Activated CD8-positive, alpha-beta memory T cell treated with anti-CD3 and anti-CD28 coated beads, Interleukin-2, amount 10 ng/mL, durations not matched to agents 7 days and 5 days (primary cell): ENCODE results near the gene PLEKHA1. TPM values are rescaled to one million over a fixed set of nuclear protein-coding genes. Genes with fewer than 3 reads are reported as not detected.

ENCODE experiments used
- ATAC-seq: fragments of 150-1000 bp; cut with Tn5 transposase; one replicate; pipeline ENCODE4 v1.10.0; 2021; ENCODE audit warnings: moderate library complexity
- CTCF ChIA-PET: fragments of 350-600 bp; sonication (Branson Sonifier 250); formaldehyde crosslinking; loops from one replicate; lab custom pipeline; 2021; ENCODE audit warnings: antibody characterized with exemption; lab: Charles Lee
- DNase-seq: peaks from one replicate; pipeline ENCODE4 v3.0.0-alpha.2; 2020
- H3K27ac Mint-ChIP-seq: one replicate; pipeline ENCODE4 v1.8.0; 2021; ENCODE audit warnings: mild to moderate bottlenecking, mixed read lengths
- H3K27me3 Mint-ChIP-seq: one replicate; pipeline ENCODE4 v1.8.0; 2021; ENCODE audit warnings: mixed read lengths
- H3K36me3 Mint-ChIP-seq: one replicate; pipeline ENCODE4 v1.8.0; 2021; ENCODE audit warnings: mild to moderate bottlenecking, mixed read lengths
- H3K4me1 Mint-ChIP-seq: one replicate; pipeline ENCODE4 v1.8.0; 2021; ENCODE audit warnings: mixed read lengths
- H3K4me3 Mint-ChIP-seq: one replicate; pipeline ENCODE4 v1.8.0; 2021; ENCODE audit warnings: mild to moderate bottlenecking, moderate library complexity, mixed read lengths
- H3K9me3 Mint-ChIP-seq: one replicate; pipeline ENCODE4 v1.8.0; 2022; ENCODE audit warnings: low read depth, mixed read lengths
- total RNA-seq, 2 experiments: library from RNA; stranded (reverse); gene quantifications; one replicate each; pipeline ENCODE4 v1.2.3, GENCODE V29; 2021

The PLEKHA1 gene
- total RNA-seq, 2 experiments from 2014 or later, result 5.3 to 7.2 TPM

DNA sequence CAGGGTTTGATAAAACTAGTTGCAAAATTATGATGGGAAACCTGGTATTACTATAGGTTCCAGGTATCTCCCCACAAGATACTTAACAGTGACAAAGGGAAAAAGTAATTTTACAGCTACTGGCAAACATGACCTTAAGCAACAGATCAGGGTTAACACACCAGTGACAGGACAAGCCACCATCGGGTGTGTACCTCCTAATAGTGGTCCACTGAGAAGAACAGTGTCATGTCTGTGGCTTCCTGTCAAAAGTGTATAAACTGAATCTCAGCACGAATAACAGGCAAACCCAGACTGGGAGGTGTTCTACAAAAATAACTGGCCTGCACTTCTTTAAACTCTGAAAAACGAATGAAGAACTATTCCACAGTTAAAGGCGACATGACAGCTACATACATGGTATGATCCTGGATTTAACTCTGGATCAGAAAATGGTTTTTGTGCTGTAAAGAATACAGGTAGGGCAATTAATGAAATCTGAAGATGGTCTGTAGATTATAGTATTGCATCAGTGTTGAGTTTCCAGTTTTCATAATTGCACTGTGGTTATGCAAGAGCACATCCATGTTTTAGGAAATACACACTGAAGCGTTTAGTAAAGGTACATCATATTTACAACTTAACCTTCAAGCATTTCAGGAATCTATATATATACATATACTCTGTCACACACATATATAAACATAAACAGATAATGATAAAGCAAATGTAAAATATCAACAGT lies 47.9 kb downstream of the PLEKHA1 start:
- peaks cover 12% of the 10 kb centered on the region for H3K36me3 Mint-ChIP-seq
- ATAC-seq (peak; percentile 82), DNase-seq (peak; percentile 64)
- H3K4me3 Mint-ChIP-seq, result no peak overlapping the region
- H3K4me1 Mint-ChIP-seq, result peaks cover 33% of the 10 kb centered on the region
- H3K9me3 Mint-ChIP-seq, result no peaks in the 10 kb centered on the region
- CTCF ChIA-PET, result interaction anchor here (0.6 to 3.2 kb wide), 4 partner anchors 16 to 79 kb away, joined by 3 to 9 read pairs (median 4); partner anchors contain the start of gene PLEKHA1
- H3K27me3 Mint-ChIP-seq, result no peaks in the 10 kb centered on the region
- H3K27ac Mint-ChIP-seq, result peak overlapping the region; percentile 56

DNA sequence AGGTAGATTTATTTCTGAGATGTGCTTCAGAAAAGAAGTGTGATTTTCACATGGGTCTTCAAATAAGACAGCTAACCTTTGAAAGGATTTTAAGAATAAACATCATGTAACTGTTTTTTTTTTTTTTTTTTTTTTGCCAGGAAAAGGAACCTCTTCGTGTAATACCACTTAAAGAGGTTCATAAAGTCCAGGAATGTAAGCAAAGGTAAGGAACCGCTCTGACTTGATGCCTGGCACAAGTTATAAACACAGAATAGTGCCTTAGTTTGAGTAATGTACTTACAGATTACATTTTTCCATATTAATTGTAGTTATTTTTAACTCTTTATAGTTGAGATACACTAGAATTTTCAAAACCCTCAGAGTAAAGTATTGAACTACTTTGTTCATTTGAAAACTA lies 49.6 kb downstream of the PLEKHA1 start:
- H3K27ac Mint-ChIP-seq, result no peak overlapping the region
- CTCF ChIA-PET, result interaction anchor here (1.1 to 3.2 kb wide), 3 partner anchors 9 to 50 kb away, joined by 3 to 9 read pairs (median 5); partner anchors contain the start of gene PLEKHA1

DNA sequence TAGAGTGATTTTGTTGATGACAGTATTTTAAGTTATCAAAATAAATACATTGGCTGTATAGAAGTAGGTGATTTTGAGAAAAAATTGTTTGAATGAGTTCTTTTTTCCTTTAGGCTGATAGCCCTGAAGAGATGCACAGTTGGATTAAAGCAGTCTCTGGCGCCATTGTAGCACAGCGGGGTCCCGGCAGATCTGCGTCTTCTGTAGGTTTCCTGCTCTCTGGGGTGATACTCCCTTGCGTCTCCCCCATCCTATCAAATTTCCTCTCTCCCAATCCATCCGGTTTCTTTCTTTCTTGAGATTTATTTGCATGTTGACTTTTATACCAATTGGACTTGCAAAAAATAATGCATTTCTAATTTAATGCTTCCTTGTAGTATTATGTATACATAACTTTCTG lies 52.3 kb downstream of the PLEKHA1 start:
- CTCF ChIA-PET, result no interaction called here
- Mint-ChIP-seq H3K27ac (no peak overlapping the region), H3K4me3 (no peak overlapping the region), H3K9me3 (no peaks in the 10 kb centered on the region), H3K27me3 (no peaks in the 10 kb centered on the region), H3K36me3 (peaks cover 2% of the 10 kb centered on the region), H3K4me1 (peaks cover 13% of the 10 kb centered on the region)
- DNase-seq (no peak), ATAC-seq (no peak)

More for the DNA sequence above, 49.6 kb downstream of the PLEKHA1 start:
- no peaks in the 10 kb centered on the region for H3K9me3 Mint-ChIP-seq
- H3K4me1 Mint-ChIP-seq, result peaks cover 29% of the 10 kb centered on the region
- no peaks in the 10 kb centered on the region for H3K27me3 Mint-ChIP-seq
- DNase-seq (no peak), ATAC-seq (no peak)
- H3K36me3 Mint-ChIP-seq, result peaks cover 7% of the 10 kb centered on the region
- H3K4me3 Mint-ChIP-seq, result no peak overlapping the region

DNA sequence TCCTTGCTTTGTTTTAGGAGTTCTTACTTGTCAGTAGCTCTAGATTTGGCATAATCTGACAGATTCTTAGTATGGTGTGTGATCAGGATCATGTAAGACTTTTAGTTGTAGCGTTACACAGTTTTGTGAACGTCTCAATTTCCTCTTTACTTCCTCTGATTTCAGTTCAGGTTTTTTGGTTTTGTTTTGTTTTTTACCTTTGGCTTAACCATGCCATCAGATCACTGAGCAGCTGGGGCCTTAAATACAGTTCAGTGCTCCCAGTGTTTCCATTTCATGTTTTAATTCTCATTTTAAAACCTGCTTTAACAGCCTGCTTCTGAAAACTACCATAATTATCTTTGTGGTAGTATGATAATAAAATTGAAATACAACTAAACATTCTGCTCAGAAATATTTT lies 52.8 kb downstream of the PLEKHA1 start:
- H3K4me3 Mint-ChIP-seq, result no peak overlapping the region
- H3K27me3 Mint-ChIP-seq, result no peaks in the 10 kb centered on the region
- H3K9me3 Mint-ChIP-seq, result no peaks in the 10 kb centered on the region
- no peak overlapping the region for H3K27ac Mint-ChIP-seq
- DNase-seq, result no peak
- peaks cover 8% of the 10 kb centered on the region for H3K4me1 Mint-ChIP-seq
- CTCF ChIA-PET, result no interaction called here
- peaks cover 2% of the 10 kb centered on the region for H3K36me3 Mint-ChIP-seq
- ATAC-seq, result no peak

DNA sequence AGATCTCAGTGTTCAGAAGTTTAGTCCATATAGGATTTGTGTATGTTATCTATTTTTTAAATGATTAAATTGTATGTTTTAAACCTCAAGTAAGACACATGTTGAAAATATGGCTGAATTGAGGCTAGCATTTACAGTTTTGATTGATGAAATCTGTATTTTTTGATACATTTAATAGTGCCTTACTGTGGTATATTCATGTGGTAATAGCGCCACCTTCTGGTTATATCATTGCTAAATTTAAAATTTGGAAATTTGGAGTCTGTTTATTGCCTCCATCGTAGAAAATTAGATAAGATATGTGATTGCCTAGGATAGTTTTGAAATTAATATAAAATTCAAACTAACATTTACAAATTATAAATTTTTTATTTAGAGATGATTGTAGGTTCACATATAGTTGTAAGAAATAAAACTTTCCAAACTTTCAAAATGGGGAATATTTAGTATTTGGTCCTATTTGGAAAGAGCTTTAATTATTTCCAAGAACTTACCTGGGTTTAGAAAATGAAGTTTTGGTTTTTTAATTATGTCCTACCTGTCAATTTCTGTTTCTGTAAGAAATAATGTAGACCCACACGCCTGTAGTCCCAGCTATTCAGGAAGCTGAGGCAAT lies 60.8 kb downstream of the PLEKHA1 start:
- Mint-ChIP-seq H3K4me1 (no peaks in the 10 kb centered on the region), H3K4me3 (no peak overlapping the region), H3K27ac (no peak overlapping the region), H3K9me3 (no peaks in the 10 kb centered on the region), H3K27me3 (peaks cover 2% of the 10 kb centered on the region), H3K36me3 (no peaks in the 10 kb centered on the region)
- CTCF ChIA-PET, result interaction anchor here (0.6 to 6.2 kb wide), 18 partner anchors 15 to 542 kb away, joined by 3 to 68 read pairs (median 6); partner anchors contain the start of genes BTBD16 and PLEKHA1
- DNase-seq (no peak), ATAC-seq (no peak)

GRCh38 chr10:122441961-122442360 lies 67.5 kb downstream of the PLEKHA1 start:
- H3K4me3 Mint-ChIP-seq, result no peak overlapping the region
- no peak for ATAC-seq
- CTCF ChIA-PET, result no interaction called here

DNA sequence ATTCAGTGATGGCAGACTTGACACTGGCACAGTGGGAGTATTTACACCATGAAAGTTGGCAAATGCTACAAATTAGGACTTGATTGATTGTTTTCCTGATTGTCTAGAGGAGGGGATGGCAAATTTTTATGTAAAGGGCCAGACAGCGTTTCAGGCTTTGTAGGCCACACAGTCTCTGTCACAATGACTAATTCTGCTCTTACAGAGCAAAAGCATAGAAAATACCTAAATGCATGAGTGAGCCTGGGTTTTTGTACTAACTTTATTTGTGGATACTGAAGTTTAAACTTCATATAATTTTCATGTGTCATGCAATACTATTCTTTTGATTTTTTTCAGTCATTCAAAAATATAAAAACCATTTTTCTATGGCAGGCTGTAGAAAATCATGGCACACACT lies 71.0 kb downstream of the PLEKHA1 start:
- H3K4me3 Mint-ChIP-seq, result no peak overlapping the region
- DNase-seq, result no peak
- H3K27me3 Mint-ChIP-seq, result peaks cover 19% of the 10 kb centered on the region
- H3K4me1 Mint-ChIP-seq, result no peaks in the 10 kb centered on the region
- CTCF ChIA-PET, result no interaction called here
- H3K9me3 Mint-ChIP-seq, result no peaks in the 10 kb centered on the region
- ATAC-seq, result no peak
- no peak overlapping the region for H3K27ac Mint-ChIP-seq
- no peaks in the 10 kb centered on the region for H3K36me3 Mint-ChIP-seq

More at GRCh38 chr10:122441961-122442360, 67.5 kb downstream of the PLEKHA1 start:
- Mint-ChIP-seq H3K27me3 (peaks cover 10% of the 10 kb centered on the region), H3K36me3 (no peaks in the 10 kb centered on the region), H3K4me1 (no peaks in the 10 kb centered on the region), H3K9me3 (no peaks in the 10 kb centered on the region), H3K27ac (no peak overlapping the region)
- no peak for DNase-seq

GRCh38 chr10:122445904-122446303 lies 71.4 kb downstream of the PLEKHA1 start:
- DNase-seq, result no peak
- CTCF ChIA-PET, result no interaction called here
- no peak overlapping the region for H3K27ac Mint-ChIP-seq
- H3K36me3 Mint-ChIP-seq, result no peaks in the 10 kb centered on the region
- H3K27me3 Mint-ChIP-seq, result peaks cover 20% of the 10 kb centered on the region
- no peaks in the 10 kb centered on the region for H3K9me3 Mint-ChIP-seq
- H3K4me1 Mint-ChIP-seq, result no peaks in the 10 kb centered on the region
- ATAC-seq, result no peak
- no peak overlapping the region for H3K4me3 Mint-ChIP-seq

- DNase-seq, result no peak
- Mint-ChIP-seq H3K4me1 (no peaks in the 10 kb centered on the region), H3K27me3 (peaks cover 25% of the 10 kb centered on the region), H3K36me3 (no peaks in the 10 kb centered on the region), H3K4me3 (no peak overlapping the region), H3K9me3 (no peaks in the 10 kb centered on the region), H3K27ac (no peak overlapping the region)
- CTCF ChIA-PET, result no interaction called here
- peak; percentile 30 for ATAC-seq
Observed at GRCh38 chr10:122446668-122447423, 72.3 kb downstream of the PLEKHA1 start.

DNA sequence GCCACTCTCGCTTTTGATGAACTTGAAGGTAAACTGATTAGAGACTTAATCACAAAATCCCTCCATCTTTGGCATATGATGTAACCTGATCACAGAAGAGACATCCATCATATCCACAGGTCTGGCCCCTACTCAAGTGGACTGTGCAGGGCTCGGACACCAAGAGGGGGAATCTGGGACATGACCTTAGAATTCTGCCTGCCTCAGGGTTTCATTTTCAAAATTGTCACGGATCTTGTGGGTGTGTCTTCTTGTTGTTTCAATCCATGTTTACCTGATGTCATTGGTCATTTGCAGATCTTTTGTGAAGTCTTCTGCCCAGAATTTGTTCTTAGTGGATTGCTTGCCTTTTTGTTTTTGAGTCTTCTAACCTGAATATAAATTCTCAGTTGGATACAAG lies 74.1 kb downstream of the PLEKHA1 start:
- Mint-ChIP-seq H3K36me3 (no peaks in the 10 kb centered on the region), H3K9me3 (no peaks in the 10 kb centered on the region), H3K4me1 (no peaks in the 10 kb centered on the region), H3K27me3 (peaks cover 25% of the 10 kb centered on the region), H3K4me3 (no peak overlapping the region), H3K27ac (no peak overlapping the region)
- no peak for ATAC-seq
- DNase-seq, result no peak
- CTCF ChIA-PET, result no interaction called here

DNA sequence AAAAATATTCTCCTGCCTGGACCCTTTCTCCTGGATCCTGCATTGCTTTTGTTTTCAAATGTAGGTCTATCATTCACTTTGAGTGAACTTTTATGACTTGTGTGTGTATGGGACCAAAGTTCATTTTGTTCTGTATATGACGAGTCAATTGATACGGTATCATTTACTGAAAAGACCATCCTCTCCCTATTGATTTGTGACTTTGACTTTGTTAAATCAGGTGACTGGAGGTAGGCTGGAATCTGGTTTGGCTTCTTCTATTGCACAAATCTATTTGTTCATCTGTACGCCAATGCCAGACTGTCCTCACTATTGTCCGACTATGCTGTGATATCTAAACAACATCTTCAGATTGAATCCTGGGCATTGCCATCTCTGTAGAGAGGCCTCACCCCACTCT lies 74.6 kb downstream of the PLEKHA1 start:
- CTCF ChIA-PET, result interaction anchor here (1.2 kb wide), 1 partner anchor 13 kb away, joined by 4 read pairs; no protein-coding TSS in a partner anchor
- no peak overlapping the region for H3K27ac Mint-ChIP-seq

DNA sequence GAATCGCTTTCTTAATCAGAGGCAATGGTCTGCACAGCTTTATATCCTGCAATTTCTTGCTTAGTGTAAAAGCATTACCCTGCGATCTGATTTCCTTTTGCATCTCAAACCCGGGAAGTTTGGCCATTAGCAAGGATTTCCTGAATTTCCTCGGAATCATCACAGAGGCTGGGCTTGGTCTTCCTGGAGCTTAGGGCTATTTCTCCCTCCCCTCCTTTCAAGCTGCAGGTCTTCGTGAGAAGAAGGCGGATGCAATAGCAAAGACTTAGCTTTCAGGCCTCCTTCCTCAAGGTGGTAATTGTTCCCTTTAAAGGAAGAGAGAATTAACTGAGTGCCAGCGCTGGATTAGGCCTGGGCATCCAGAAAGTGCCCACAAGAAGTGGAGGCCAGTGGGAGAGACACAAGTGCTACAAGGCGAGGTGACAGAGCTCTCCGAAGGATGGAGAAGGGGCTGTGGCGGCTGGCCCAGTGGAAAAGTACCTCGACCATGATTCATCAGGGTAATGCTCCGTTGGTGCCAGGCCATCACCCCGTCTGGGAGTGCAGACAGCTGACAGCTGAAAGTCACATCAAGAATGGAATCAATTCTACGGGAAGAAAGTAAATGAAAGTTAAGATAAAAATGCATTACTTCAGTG lies 76.0 kb downstream of the PLEKHA1 start:
- no peaks in the 10 kb centered on the region for H3K9me3 Mint-ChIP-seq
- CTCF ChIA-PET, result interaction anchor here (1.2 to 2.0 kb wide), 3 partner anchors 15 to 115 kb away, joined by 3 to 4 read pairs (median 4); no protein-coding TSS in a partner anchor
- peaks cover 25% of the 10 kb centered on the region for H3K27me3 Mint-ChIP-seq
- no peak for DNase-seq
- no peaks in the 10 kb centered on the region for H3K4me1 Mint-ChIP-seq
- no peak for ATAC-seq
- H3K27ac Mint-ChIP-seq, result no peak overlapping the region
- no peaks in the 10 kb centered on the region for H3K36me3 Mint-ChIP-seq
- no peak overlapping the region for H3K4me3 Mint-ChIP-seq

More for the DNA sequence above, 74.6 kb downstream of the PLEKHA1 start:
- Mint-ChIP-seq H3K36me3 (no peaks in the 10 kb centered on the region), H3K4me3 (no peak overlapping the region), H3K9me3 (no peaks in the 10 kb centered on the region), H3K27me3 (peaks cover 27% of the 10 kb centered on the region), H3K4me1 (no peaks in the 10 kb centered on the region)
- DNase-seq (no peak), ATAC-seq (no peak)

DNA sequence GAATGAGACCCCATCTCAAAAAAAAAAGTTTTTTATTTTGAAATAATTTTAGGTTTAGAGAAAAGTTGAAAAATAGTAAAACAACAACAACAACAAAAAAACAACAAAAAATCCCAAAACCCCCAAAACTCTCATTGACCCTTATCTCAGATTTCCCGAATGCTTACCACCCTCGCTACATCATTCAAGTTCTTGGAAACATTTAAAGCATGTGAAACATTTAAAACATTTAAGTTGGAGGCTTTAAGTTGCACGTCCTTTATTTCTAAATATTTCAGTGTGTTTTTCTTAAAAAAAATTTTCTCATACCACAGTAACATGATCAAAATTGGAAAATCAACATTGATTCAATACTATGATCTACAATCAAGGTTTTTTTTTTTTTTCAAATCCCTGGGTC lies 79.6 kb downstream of the PLEKHA1 start:
- Mint-ChIP-seq H3K36me3 (no peaks in the 10 kb centered on the region), H3K27me3 (peaks cover 50% of the 10 kb centered on the region), H3K4me3 (no peak overlapping the region), H3K4me1 (no peaks in the 10 kb centered on the region), H3K27ac (no peak overlapping the region), H3K9me3 (no peaks in the 10 kb centered on the region)
- DNase-seq (no peak), ATAC-seq (no peak)
- CTCF ChIA-PET, result interaction anchor here (1.2 to 2.1 kb wide), 2 partner anchors 112 to 155 kb away, joined by 3 to 5 read pairs; no protein-coding TSS in a partner anchor
